Head of caudate nucleus (tissue), 42 donors: ENCODE measurements around the gene SPINK4.
A peak's percentile ranks its signal among the peaks of the same experiment; 100 is the strongest.

Experiments used
- DNase-seq, 42 donors: peaks; one replicate each; pipeline versions ENCODE4 v3.0.0 to v3.0.0-alpha.2; 2020 to 2021; ENCODE audit warnings: mixed read lengths in 7 of 42
- intact Hi-C: fragments of 100-400 bp; cut with DNase I; formaldehyde crosslinking; loops from one replicate; pipeline ENCODE4 v1.15.0; 2022

Gene SPINK4

GRCh38 chr9:33285502-33285901, 45.5 kb downstream of the SPINK4 start:
- intact Hi-C loops: no loop called here
- DNase-seq: no peak

GRCh38 chr9:33287087-33287490, 47.1 kb downstream of the SPINK4 start:
- DNase-seq: peak in 26 of 42 donors; percentile 14 to 82 (median 57)
- intact Hi-C loops: no loop called here

DNA sequence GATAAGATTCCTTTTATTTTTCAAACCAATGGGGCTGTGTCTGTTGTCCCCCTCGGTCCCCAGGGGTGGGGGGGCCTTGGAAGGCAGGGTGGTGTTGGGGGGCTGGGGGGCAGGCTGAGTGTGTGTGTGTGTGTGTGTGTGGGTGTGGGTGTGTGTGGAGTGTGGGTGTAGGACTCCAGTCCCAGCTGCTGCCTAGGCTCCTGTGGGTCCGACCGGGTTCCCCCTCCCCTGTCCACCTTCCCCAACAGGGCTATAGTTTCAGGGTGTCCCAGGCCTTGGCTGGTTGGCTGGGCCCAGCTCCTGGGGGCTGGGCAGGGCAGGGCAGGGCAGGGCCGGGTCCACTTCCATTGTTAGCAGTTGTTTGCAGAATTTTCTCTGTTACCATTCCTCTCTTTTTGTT, 48.3 kb downstream of the SPINK4 start:
- intact Hi-C loops: no loop called here
- no peak for DNase-seq

DNA sequence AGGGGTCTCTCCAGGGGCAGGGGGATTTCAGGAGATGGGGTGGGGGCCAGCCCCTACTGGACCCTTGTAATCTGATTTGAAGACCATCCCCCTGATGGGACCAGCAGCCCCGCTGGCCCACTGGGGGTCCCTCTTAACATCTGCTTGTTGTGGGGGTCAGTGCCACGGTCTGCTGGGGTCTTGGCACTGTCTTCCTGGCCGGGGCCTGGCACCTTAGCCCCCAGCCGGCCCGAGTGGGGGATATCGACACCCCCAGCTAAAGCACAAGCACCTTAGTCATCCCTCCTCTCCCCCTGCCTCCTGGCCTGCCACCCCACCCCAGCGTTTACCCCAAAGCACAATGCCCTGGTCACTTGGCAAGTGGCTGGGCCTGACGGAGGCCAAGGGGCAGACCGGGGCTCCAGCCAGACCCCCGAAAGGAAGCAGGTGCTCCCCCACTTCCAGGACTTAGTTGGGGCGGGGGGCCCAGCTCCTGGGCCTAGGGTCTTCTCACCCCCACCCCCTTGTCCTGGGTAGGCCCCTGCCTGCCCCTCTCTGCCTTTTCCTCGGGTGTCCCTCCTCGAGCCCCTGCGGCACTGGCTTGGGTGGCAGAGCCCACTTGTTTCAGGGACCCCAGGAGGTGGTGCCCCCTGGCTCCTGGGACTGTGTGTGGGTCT, 49.0 kb downstream of the SPINK4 start:
- intact Hi-C loops: no loop called here
- DNase-seq: peak in 1 of 42 donors; percentile 17

- intact Hi-C loops: no loop called here
- peak in 27 of 42 donors; percentile 8 to 58 (median 34) for DNase-seq
Measured at GRCh38 chr9:33289496-33289895, 49.5 kb downstream of the SPINK4 start.

DNA sequence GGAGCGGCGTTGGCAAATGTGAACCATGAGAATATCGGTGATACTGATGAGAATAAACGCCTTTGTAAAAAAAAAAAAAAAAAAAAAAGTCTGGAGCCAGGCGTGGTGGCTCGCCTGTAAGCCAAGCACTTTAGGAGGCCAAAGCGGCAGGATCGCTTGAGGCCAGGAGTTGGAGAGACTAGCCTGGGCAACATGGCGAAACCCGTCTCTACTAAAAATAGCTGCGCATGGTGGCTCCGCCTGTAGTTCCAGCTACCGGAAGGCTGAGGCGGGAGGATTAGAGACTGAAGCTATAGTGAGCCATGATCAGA, 49.9 kb downstream of the SPINK4 start:
- DNase-seq: no peak
- intact Hi-C loops: loop anchor here (2.0 to 10.0 kb wide), 2 partner anchors 25 to 185 kb away; partner anchors contain the start of genes BAG1, CHMP5 and NOL6

GRCh38 chr9:33290247-33291030, 50.5 kb downstream of the SPINK4 start, which contains the start of gene NFX1:
Gene NFX1, plus strand, starts transcription at chr9:33290516. Its CDS starts 57 bp downstream, at chr9:33290573.
- DNase-seq: peak; percentile 89 to 99 (median 95)
- intact Hi-C loops: loop anchor here (2.0 to 10.0 kb wide), 2 partner anchors 26 to 184 kb away; partner anchors contain the start of genes BAG1, CHMP5 and NOL6

GRCh38 chr9:33291031-33291397, 51.0 kb downstream of the SPINK4 start:
- peak in 3 of 42 donors; percentile 81 to 94 (median 86) for DNase-seq
- intact Hi-C loops: loop anchor here (2.0 to 10.0 kb wide), 2 partner anchors 26 to 184 kb away; partner anchors contain the start of genes BAG1, CHMP5 and NOL6

- intact Hi-C loops: loop anchor here (2.0 to 10.0 kb wide), 2 partner anchors 27 to 183 kb away; partner anchors contain the start of genes BAG1, CHMP5 and NOL6
- DNase-seq: no peak
Measured at GRCh38 chr9:33291901-33292300, 51.9 kb downstream of the SPINK4 start.

GRCh38 chr9:33293782-33294181, 53.8 kb downstream of the SPINK4 start:
- intact Hi-C loops: loop anchor here (10.0 kb wide), 1 partner anchor 181 kb away; the partner anchor contains the start of gene NOL6
- DNase-seq: no peak

DNA sequence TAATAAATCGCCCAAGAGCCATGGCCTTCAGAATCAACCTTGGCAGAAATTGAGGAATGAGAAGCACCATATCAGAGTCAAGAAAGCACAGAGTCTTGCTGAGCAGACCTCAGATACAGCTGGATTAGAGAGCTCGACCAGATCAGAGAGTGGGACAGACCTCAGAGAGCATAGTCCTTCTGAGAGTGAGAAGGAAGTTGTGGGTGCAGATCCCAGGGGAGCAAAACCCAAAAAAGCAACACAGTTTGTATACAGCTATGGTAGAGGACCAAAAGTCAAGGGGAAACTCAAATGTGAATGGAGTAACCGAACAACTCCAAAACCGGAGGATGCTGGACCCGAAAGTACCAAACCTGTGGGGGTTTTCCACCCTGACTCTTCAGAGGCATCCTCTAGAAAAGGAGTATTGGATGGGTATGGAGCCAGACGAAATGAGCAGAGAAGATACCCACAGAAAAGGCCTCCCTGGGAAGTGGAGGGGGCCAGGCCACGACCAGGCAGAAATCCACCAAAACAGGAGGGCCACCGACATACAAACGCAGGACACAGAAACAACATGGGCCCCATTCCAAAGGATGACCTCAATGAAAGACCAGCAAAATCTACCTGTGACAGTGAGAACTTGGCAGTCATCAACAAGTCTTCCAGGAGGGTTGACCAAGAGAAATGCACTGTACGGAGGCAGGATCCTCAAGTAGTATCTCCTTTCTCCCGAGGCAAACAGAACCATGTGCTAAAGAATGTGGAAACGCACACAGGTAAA, 54.9 kb downstream of the SPINK4 start:
- intact Hi-C loops: loop anchor here (10.0 kb wide), 1 partner anchor 180 kb away; the partner anchor contains the start of gene NOL6
- DNase-seq: no peak

GRCh38 chr9:33295571-33295970, 55.6 kb downstream of the SPINK4 start:
- no peak for DNase-seq
- intact Hi-C loops: loop anchor here (10.0 kb wide), 1 partner anchor 179 kb away; the partner anchor contains the start of gene NOL6

DNA sequence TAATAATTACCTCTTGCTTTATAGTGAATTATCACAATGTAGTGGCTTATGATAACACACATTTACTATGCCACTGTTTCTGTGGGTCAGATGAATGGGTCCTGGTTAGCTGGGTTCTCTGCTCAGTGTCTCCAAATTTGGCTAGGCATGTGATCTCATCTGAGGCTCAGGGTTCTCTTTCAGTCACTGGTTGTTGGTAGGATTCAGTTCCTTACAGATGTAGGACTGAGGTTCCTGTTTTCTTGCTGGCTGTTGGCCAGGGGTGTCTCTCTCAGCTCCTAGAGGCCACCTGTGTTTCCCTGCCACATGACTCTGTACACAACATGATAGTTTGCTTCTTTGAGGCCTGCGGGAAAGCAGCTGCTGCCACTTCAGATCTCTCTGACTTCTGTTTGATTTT, 57.5 kb downstream of the SPINK4 start:
- intact Hi-C loops: loop anchor here (10.0 kb wide), 1 partner anchor 177 kb away; the partner anchor contains the start of gene NOL6

More for the DNA sequence above, 57.5 kb downstream of the SPINK4 start:
- peak in 35 of 42 donors; percentile 14 to 68 (median 42) for DNase-seq
